ENCODE results near the gene LFNG. TPM values are rescaled to one million over a fixed set of nuclear protein-coding genes. Genes with fewer than 3 reads are reported as not detected.

LFNG gene
- 7.9 to 16.6 TPM (median 13.2 TPM) in 5 replicates for total RNA-seq (2022; extraction: Qiagen RNA extraction; ENCODE audit: low read depth)

GRCh38 chr7:2519119-2519930 lies at the start of gene LFNG:
LFNG (plus strand) TSS chr7:2519774; CDS start chr7:2519862, 88 bp downstream.

GRCh38 chr7:2476298-2476697 lies 43.3 kb upstream of the LFNG start, which contains the start of gene GRIFIN:
GRIFIN (minus strand) TSS chr7:2476398; CDS start chr7:2476383, 15 bp downstream.

GRCh38 chr7:2555121-2556052 lies 35.8 kb downstream of the LFNG start, which contains the start of gene BRAT1:
BRAT1 (minus strand) TSS chr7:2555524; CDS start chr7:2554431, 1,093 bp downstream.

GRCh38 chr7:2558629-2559282 lies 39.2 kb downstream of the LFNG start, which contains the start of gene IQCE:
IQCE (plus strand) TSS chr7:2558979; CDS start chr7:2559182, 203 bp downstream.

Other genes starting within 250 kb of the LFNG start
- gene SNX8, start 205.3 kb upstream of the LFNG start, total RNA-seq (2022; extraction: Qiagen RNA extraction; ENCODE audit: low read depth) = 40.8 to 76.4 TPM (median 64.0 TPM) in 5 replicates
- 228 to 271 TPM (median 238 TPM) in 5 replicates for gene EIF3B, start 164.9 kb upstream of the LFNG start, total RNA-seq (2022; extraction: Qiagen RNA extraction; ENCODE audit: low read depth)
- gene CHST12, start 116.2 kb upstream of the LFNG start, total RNA-seq (2022; extraction: Qiagen RNA extraction; ENCODE audit: low read depth) = 7.6 to 15.9 TPM (median 12.1 TPM) in 5 replicates
- gene GRIFIN, start 43.4 kb upstream of the LFNG start, total RNA-seq (2022; extraction: Qiagen RNA extraction; ENCODE audit: low read depth) = not detected in 5 replicates
- gene BRAT1, start 35.8 kb downstream of the LFNG start, total RNA-seq (2022; extraction: Qiagen RNA extraction; ENCODE audit: low read depth) = 22.7 to 38.3 TPM (median 31.4 TPM) in 5 replicates
- gene IQCE, start 39.2 kb downstream of the LFNG start, total RNA-seq (2022; extraction: Qiagen RNA extraction; ENCODE audit: low read depth) = 10.0 to 14.8 TPM (median 12.6 TPM) in 5 replicates
- 37.9 to 65.9 TPM (median 53.6 TPM) in 5 replicates for gene TTYH3, start 112.2 kb downstream of the LFNG start, total RNA-seq (2022; extraction: Qiagen RNA extraction; ENCODE audit: low read depth)
- 0.01 to 0.05 TPM in 2 of 5 replicates, not detected in the others for gene AMZ1, start 168.4 kb downstream of the LFNG start, total RNA-seq (2022; extraction: Qiagen RNA extraction; ENCODE audit: low read depth)